HG03521 (cell line): ENCODE results near the gene TPRN.

ENCODE experiments used
- ATAC-seq: cut with Tn5 transposase; IDR thresholded peaks from one replicate; pipeline ENCODE4 v1.9.1; 2021; ENCODE audit warnings: mild to moderate bottlenecking, moderate library complexity; ENCODE audit not compliant: unreplicated experiment

TPRN gene

DNA sequence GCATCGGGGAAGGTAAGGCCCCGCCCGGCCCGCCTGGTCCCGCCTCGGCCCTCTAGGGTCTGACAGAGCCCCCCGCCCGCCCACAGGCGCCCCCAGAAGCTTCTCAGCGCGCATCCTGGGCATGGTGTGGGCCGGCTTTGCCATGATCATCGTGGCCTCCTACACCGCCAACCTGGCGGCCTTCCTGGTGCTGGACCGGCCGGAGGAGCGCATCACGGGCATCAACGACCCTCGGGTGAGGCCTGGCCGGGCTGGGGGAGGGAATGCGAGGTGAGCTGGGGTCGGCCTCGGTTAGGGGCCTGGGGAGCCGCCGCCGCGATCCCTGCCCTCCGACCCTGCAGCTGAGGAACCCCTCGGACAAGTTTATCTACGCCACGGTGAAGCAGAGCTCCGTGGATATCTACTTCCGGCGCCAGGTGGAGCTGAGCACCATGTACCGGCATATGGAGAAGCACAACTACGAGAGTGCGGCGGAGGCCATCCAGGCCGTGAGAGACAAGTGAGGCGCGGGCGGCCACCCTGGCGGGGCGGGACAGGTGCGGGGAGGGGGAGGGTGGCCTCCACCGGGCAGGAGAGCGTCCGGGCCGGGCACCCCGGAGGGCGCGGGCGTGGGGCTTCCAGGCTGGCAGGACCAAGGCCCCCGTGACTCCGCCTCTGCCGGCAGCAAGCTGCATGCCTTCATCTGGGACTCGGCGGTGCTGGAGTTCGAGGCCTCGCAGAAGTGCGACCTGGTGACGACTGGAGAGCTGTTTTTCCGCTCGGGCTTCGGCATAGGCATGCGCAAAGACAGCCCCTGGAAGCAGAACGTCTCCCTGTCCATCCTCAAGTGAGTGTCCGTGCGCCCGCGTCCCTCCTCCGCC is 37.8 kb downstream of the TPRN start:
- no peak for ATAC-seq

DNA sequence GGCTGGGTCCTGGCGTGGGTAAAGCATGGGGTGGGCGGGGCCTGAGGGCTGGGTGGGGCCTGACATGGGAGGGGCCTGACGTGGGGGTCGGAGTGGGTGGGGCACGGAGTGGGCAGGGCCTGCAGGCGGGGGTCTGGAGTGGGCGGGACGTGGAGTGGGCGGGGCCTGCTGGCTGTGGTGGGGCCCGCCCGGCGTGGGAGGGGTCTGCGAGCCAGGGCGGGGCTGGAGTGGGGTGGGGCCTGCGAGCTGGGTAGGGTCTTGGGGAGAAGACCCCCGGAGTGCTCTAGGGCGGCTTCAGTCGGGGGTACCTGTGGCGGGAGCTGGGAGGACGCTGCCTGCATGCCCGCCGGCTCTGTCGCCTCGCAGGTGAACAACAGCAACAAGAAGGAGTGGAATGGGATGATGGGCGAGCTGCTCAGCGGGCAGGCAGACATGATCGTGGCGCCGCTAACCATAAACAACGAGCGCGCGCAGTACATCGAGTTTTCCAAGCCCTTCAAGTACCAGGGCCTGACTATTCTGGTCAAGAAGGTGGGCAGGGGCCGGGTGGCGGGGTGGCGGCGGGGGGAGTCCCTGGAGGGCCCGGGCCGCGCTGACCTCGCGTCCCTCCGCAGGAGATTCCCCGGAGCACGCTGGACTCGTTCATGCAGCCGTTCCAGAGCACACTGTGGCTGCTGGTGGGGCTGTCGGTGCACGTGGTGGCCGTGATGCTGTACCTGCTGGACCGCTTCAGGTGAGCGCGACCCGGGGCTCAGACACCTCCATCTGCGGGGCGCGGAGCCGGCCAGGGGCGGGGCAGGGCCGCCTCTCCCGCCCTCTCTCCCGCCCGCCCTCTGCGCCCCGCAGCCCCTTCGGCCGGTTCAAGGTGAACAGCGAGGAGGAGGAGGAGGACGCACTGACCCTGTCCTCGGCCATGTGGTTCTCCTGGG is 38.7 kb downstream of the TPRN start:
- ATAC-seq, result no peak

DNA sequence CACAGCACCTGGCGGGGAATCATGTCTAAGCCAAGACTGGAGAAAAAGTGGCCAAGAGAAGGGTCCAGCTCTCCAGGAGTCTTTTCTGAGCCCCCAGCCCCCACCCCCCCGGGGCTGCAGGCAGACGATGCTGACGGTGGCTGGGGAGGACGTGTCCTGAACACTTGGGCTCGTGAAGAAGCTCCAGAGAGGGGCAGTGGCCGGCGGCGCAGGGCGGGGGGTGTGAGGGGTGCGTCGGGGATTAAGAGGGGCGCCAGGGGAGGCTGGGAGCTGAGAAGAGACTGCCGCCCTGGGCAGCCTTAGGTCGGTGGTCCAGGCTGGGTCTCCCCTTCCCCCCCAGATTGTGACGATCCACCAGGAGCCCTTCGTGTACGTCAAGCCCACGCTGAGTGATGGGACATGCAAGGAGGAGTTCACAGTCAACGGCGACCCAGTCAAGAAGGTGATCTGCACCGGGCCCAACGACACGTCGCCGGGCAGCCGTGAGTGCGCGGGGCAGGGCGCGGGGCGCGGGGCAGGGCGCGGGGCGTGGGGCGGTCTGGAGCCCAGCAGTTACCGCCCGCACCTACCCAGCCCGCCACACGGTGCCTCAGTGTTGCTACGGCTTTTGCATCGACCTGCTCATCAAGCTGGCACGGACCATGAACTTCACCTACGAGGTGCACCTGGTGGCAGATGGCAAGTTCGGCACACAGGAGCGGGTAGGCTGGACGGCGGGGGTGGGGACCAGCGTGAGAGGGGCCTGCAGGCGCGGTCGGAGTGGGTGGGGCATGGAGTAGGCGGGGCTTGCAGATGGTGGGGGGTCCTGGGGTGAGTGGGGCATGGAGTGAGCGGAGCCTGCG is 39.6 kb downstream of the TPRN start:
- no peak for ATAC-seq

DNA sequence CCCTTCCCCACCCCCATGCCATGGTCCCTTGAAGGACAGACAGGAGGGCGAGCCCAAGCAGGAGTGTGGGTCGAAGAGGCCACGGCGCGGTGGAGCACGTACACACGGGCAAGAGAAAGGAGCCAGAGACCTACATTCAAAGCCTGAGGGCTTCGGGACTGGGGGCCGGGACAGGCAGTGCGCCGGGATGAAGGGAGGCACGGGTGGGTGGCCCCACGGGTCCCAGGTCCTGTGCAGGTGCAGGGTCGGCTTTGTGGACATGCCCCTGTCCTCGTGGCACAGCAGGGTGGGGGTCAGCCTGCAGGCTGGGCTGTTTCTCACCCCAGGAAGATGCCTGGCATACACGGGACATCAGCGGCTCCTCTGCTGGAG is 40.5 kb downstream of the TPRN start:
- ATAC-seq, result no peak

DNA sequence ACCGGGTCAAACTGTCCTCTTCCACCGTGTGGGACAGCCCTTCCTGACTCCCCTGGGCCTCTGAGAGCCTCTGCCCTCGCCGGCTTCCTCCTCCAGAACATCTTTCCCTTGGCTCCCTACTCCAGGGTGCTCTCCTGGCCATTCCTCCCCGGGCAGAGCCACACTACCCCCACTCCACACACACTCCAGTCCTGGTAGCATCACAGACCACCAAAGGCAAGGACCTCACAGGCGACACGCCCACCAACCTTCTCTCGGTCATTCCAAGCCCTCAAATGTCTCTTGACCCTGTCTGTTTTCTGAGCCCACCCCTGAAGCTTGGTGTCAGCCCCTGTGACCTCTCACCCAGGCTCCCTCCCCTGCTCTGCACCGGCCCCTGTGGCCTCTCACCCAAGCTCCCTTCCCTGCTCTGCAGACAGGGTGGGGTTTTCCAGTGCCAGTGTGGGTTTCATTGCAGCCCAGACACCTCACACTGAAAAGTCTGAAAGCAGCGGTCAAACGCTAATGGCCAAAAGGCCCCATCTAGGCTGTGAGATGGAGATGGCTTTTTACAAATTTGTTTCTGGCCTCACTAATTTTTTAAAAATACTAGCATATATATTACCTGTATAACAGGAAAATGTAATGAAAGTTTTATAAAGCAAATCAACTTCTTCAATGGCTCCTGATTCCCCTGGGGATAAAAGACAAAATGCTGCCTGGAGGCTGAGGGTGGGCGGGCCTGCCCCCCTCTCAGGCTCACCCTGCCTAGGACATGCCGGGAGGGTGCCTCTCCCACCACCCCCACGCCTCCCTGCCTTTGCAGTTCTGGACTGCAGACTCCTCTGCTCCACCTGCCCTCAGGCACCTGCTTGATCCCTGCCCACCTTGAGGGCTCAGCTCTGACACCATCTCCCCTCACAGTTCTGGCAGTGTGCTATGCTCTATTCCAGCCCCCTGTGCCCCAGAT is 41.2 kb downstream of the TPRN start:
- ATAC-seq, result no peak

DNA sequence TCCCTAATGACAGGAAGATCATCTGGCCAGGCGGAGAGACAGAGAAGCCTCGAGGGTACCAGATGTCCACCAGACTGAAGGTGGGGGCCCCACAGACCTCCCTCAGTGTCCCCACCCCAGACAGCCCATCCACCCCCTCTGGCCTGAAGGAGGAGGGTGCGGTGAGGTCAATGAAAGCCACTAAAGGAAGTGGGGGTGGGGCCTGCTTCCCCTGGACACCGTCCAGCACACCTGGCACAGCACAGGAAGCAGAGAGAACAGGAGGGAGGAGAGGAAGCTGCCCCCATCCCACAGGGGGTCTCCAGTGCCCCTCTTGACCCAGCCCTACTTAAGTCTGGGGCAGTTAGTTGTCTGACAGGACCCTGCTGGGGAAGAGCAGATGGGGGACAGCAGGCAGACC is 41.9 kb downstream of the TPRN start:
- no peak for ATAC-seq

DNA sequence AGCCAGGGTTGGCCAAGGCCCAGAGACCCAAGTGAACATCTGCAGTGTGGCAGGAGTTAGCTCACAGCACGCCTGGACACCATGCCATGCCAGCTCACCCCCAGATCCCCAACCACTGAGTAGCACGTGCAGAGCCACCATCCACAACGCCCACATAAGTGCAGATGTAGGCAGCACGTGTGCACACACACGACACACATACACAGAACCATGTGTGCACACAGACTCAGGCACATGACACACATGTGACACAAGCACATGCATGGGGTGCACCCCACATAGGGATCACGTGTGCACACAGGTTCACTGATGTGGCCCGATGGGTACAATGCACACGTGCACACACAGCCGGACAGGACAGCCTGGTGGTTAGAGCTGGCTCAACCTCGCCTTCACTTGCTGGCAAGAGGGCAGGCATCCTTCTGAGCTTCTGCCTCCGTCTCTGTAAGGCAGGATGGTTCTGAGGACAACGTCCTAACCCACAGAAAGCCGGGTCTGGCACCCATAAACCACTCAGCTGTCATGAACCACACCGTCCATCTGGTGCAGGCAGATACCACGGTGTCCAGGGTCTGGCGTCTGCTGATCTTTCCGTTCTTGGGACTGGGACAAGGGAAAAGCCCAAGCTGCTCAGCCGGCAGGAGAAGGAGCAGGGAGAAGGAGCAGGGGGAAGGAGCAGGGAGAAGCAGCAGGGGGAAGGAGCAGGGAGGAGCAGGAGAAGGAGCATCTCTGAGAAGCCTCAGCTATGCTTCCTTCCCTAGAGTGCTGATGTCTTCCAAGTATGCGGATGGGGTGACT is 42.7 kb downstream of the TPRN start:
- ATAC-seq, result no peak

DNA sequence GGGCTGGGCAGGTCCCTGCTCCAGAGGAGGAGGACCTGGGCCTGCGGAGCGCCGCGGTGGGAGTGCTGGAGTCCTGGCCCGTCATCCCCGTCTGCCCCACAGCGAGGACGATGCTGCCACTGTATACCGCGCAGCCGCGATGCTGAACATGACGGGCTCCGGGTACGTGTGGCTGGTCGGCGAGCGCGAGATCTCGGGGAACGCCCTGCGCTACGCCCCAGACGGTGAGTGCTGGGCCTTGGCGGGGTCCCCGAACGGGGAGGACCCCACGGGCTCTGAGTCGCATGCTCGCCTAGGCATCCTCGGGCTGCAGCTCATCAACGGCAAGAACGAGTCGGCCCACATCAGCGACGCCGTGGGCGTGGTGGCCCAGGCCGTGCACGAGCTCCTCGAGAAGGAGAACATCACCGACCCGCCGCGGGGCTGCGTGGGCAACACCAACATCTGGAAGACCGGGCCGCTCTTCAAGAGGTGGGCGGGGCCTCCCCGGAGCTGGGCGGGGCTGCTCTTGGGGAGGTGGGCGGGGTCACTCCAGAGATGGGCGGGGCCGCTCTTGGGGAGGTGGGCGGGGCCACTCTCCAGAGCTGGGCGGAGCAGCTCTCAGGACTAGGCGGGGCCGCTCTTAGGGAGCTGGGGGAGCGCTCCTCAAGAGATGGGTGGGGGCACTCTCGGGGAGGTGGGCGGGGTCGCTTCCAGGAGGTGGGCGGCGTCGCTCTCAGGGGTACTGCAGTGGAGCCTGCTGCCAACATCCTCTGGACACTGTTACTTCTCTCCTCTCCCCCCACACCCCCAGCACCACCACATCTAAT is 43.8 kb downstream of the TPRN start:
- ATAC-seq, result no peak

DNA sequence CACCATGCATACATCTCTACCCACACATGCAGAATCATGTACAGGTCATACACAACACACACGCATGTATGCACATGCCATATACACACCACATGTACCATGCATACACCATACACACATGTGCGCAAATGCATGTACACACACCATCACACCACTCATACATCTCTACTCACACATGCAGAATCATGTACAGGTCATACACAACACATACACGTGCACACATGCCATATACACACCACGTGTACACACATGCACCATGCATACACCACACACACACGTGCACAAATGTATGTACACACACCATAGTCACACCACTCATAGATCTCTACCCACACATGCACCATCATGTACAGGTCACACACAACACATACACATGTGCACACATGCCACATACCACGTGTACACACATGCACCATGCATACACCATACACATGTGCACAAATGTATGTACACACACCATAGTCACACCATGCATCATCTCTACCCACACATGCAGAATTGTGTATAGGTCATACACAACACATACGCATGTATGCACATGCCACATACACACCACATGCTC is 47.6 kb downstream of the TPRN start:
- ATAC-seq, result no peak

DNA sequence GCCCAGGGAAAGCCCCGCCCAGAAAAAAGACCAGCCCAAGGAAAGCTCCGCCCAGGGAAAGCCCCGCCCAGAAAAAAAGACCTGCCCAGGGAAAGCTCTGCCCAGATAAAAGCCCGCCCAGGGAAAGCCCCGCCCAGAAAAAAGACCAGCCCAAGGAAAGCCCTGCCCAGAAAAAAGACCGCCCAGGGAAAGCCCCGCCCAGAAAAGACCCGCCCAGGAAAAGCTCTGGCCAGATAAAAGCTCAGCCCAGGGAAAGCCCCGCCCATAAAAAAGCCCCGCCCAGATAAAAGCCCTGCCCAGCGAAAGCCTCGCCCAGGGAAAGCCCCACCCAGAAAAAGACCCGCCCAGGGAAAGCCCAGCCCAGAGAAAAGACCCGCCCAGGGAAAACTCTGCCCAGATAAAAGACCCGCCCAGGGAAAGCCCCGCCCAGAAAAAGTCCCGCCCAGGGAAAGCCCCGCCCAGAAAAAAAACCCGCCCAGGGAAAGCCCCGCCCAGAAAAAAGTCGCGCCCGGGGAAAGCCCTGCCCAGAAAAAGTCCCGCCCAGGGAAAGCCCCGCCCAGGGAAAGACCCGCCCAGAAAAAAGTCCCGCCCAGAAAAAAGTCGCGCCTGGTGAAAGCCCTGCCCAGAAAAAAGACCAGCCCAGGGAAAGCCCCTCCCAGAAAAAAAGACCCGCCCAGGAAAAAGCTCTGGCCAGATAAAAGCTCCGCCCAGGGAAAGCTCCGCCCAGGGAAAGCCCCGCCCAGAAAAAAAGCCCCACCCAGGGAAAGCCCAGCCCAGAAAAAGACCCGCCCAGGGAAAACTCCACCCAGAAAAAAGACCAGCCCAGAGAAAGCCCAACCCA is 49.7 kb downstream of the TPRN start:
- peak; percentile 52 for ATAC-seq

DNA sequence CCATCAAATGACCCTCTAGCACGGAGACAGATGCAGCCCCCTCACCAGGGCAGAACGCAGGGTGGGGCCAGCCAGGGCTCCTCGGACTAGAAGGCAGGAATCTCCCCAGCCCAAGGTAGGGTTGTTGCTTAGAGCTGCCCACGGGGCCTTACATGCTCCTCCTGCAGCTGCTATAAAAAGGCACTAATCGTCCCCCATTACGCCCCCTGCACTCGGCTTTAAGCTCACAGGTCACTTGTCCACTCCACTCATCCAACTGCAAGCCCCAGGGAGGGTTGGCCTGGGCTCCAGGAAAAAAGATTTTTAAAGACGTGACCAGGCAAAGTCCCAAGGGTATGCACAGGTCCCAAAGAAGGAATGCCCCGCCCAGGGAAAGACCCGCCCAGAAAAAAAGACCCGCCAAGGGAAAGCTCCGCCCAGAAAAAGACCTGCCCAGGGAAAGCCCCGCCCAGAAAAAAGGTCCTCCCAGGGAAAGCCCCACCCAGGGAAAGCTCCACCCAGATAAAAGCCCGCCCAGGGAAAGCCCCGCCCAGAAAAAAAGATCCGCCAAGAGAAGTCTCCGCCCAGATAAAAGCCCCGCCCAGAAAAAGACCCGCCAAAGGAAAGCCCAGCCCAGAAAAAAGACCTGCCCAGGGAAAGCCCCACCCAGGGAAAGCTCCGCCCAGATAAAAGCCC is 50.5 kb downstream of the TPRN start:
- ATAC-seq, result peak; percentile 20

DNA sequence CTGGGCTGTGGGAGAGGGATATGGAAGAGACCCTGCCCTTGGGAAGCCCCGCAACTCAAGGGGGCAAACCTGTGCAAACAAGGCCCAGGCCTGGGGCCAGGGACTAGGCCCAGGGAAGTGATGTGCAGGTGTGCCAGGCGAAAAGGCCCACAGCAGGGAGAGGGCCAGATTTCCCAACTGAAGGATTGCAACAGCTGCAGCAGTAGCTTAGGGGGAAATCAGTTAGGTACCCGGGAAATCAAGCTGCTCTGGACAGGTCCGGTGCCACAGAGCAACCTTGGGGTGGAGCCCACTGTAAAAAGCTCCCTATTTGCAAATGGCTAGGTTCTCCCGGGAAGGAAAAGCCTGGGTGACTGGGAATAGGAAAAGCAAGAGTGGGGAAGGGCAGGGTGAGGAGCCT is 51.2 kb downstream of the TPRN start:
- no peak for ATAC-seq

DNA sequence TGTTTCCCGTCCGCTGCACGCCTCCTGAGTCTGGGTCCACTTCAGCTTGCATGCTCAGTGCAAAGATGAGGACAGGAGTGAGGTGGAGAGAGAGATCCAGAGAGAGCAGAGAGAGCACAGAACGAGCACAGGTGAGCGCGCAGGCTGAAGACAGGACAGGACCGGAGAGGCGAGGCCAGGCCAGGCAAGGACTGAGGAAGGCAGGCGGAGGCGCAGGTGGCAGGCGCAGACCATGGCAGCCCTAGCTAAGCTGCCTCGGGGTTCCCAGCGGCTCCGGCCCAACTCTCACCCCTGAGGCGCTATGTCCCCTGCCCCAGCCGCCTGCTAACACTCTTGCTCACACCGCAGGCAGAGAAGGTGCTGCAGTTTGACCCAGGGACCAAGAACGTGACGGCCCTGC is 51.9 kb downstream of the TPRN start:
- no peak for ATAC-seq

DNA sequence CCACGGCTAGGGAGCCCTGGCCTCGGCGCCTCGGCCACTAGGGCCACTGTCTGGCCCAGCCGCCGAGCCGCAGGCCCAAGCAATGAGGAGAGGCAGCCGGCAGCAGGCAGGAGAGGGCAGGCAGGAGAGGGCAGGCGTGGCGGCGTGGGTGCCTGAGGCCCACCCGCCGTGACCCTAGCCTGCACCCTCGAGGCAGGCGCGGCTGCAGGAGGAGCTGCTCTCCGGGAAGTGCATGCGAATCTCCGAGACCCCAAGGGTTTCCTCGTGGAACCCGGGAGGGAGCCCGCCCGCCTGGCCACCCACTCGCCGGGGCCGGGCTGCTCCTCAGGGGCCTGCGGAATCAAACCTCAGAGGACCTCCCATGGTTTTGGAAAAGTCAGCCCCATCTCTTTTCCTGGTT is 52.3 kb downstream of the TPRN start:
- no peak for ATAC-seq

DNA sequence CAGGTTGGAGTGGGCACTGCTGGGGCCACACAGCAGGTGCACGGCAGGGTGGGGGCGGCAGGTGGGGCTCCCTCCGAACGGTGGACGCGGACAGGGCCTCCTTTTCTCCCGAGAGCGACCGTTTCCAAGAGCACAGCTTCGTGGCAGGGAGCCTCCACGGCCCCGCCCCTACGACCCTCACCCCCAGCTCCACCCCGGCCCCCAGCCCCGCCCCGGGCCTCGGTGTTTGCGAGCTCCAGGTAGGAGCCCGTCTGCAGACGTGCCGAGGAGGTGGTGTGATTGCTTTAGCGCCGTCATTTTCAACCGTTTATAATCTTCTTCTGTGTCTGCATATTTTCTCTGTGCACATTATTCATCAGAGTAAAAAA is 52.8 kb downstream of the TPRN start:
- no peak for ATAC-seq

DNA sequence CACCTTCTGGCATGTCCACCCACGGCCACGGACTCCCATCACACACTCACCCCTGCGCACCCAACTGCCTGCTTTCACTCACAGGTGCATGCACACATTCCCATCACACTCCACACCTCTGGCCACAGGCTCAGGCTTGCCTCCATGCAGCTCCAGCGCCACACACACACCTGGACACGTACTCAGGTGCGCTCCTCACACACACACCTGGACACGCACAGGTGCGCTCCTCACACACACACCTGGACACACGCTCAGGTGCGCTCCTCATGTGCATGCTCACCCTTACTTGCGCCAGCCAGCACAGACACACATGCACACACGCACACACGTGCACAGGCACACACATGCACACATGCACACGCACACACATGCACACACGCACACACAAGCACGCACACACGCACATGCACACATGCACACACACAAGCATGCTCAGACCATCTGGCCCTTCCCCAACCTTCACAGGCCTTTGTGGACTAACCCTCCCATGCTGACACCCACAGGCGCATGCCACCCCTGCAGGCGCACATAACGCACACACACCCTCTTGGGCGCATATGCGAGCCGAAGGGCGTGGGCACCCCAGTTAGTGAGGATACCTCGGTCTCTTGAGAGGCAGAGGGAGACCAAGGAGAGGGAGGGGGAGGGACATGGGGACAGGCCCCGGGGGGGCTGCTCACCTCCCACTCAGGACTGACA is 53.3 kb downstream of the TPRN start:
- no peak for ATAC-seq
